OCI-LY7 (cell line): Measurements from ENCODE around the gene C1orf198. TPM values are rescaled to one million over a fixed set of nuclear protein-coding genes. Genes with fewer than 3 reads are reported as not detected.

ENCODE experiments used
- BruUV-seq: library from RNA; stranded (reverse); fragments of 400-500 nt; replicated peaks from 2 replicates; lab custom pipeline; 2021; lab: Mats Ljungman, UMichigan
- CTCF ChIA-PET: fragments of 300-600 bp; sonication (Branson Sonifier 250); formaldehyde crosslinking; loops from one replicate; lab custom pipeline; 2022; ENCODE audit warnings: antibody characterized with exemption; ENCODE audit not compliant: unreplicated experiment; lab: Charles Lee
- POLR2A ChIA-PET: fragments of 300-600 bp; sonication (Branson Sonifier 250); formaldehyde crosslinking; loops from one replicate; lab custom pipeline; 2022; ENCODE audit warnings: antibody characterized with exemption; lab: Charles Lee
- DNase-seq: peaks from one replicate; pipeline ENCODE4 v3.0.0-alpha.2; 2015; ENCODE audit warnings: low spot score
- H2AFZ ChIP-seq: fragments of 200-600 bp; sonication (generic), shearing (Covaris generic); 2 replicates; pipeline ENCODE4 v1.6.1; 2014; ENCODE audit warnings: mild to moderate bottlenecking, antibody characterized with exemption, low read length, moderate library complexity
- H3K27ac ChIP-seq: fragments of 200-600 bp; sonication (generic); 2 replicates; pipeline ENCODE4 v1.5.1; 2014; ENCODE audit warnings: mixed run types, low read depth, mild to moderate bottlenecking, moderate library complexity, low read length, inconsistent platforms; ENCODE audit not compliant: poor library complexity, severe bottlenecking
- H3K36me3 ChIP-seq: fragments of 200-600 bp; sonication (generic); 2 replicates; pipeline ENCODE4 v1.6.1; 2014; ENCODE audit warnings: mild to moderate bottlenecking, antibody characterized with exemption, low read length, moderate library complexity, mixed read lengths; ENCODE audit not compliant: insufficient read depth
- H3K4me1 ChIP-seq: fragments of 200-600 bp; sonication (generic); 2 replicates; pipeline ENCODE4 v1.5.1; 2014; ENCODE audit warnings: mild to moderate bottlenecking, low read length; ENCODE audit not compliant: insufficient read depth, poor library complexity, severe bottlenecking
- H3K4me2 ChIP-seq: fragments of 200-600 bp; sonication (generic); 2 replicates; pipeline ENCODE4 v1.6.1; 2014; ENCODE audit warnings: mild to moderate bottlenecking, low read length
- H3K4me3 ChIP-seq: fragments of 200-600 bp; sonication (generic); 2 replicates; pipeline ENCODE4 v1.5.1; 2014; ENCODE audit warnings: mild to moderate bottlenecking, low read depth, low read length; ENCODE audit not compliant: poor library complexity, severe bottlenecking
- H3K79me2 ChIP-seq: fragments of 200-600 bp; sonication (generic); 2 replicates; pipeline ENCODE4 v1.6.1; 2016; ENCODE audit warnings: low read depth, mild to moderate bottlenecking, low read length, moderate library complexity, mixed read lengths; ENCODE audit not compliant: insufficient read depth
- H3K9me2 ChIP-seq: fragments of 200-600 bp; sonication (generic); 2 replicates; pipeline ENCODE4 v1.6.1; 2016; ENCODE audit warnings: mild to moderate bottlenecking, low read length, mixed read lengths; ENCODE audit not compliant: insufficient read depth
- H3K9me3 ChIP-seq: fragments of 200-600 bp; sonication (generic); 2 replicates; pipeline ENCODE4 v1.6.1; 2014; ENCODE audit warnings: mild to moderate bottlenecking, mixed run types, low read length, mixed read lengths
- H4K20me1 ChIP-seq: fragments of 200-600 bp; sonication (generic); 2 replicates; pipeline ENCODE4 v1.6.1; 2014; ENCODE audit warnings: mild to moderate bottlenecking, antibody characterized with exemption, low read length, moderate library complexity, mixed read lengths; ENCODE audit not compliant: insufficient read depth
- CTCF ChIP-seq: fragments of 200-600 bp; sonication (generic); conservative IDR thresholded peaks from 2 replicates; pipeline ENCODE4 v1.5.1; 2014; ENCODE audit warnings: mild to moderate bottlenecking, antibody characterized with exemption, low read length, moderate library complexity, mixed read lengths
- EZH2phosphoT487 ChIP-seq: fragments of 200-600 bp; sonication (generic); IDR thresholded peaks from 2 replicates; pipeline ENCODE4 v1.6.1; 2018; ENCODE audit warnings: low read depth, borderline replicate concordance, mild to moderate bottlenecking, mixed run types, antibody characterized with exemption, low read length, moderate library complexity, mixed read lengths
- intact Hi-C: fragments of 100-400 bp; cut with micrococcal nuclease; formaldehyde crosslinking; loops from one replicate; pipeline ENCODE4 v1.10.0; 2022; ENCODE audit not compliant: unreplicated experiment
- total RNA-seq, 2 experiments: library from RNA; depleted of rRNA in 1 of 2; stranded (reverse); fragments of >200 nt in 1 of 2; shearing (Covaris generic) in 1 of 2; gene quantifications; 2 replicates each; pipeline ENCODE4 v1.2.3, GENCODE V29; 2014 to 2022

Gene C1orf198
- total RNA-seq, 2 experiments from 2014 or later, result 5.7 to 6.5 TPM

DNA sequence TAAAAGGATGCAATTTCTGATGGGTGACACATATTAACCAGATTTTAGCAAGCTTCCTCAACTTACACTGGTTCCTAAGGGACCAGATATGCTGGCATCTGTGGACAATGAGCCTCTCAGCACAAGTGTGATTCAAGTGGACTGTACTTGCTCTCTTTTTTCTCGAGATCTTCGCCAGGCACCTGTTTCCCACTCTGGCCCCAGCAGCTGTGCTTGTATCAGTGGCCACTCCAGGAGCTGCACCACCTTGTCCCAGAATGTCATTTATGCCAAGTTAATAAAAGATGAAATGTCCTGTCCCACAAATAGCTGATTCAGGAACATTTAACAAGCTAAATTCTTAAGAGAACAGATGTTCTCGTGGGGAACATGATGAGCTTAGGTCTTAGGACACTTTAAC lies 14.6 kb downstream of the C1orf198 start:
- H3K36me3 ChIP-seq, result no peaks in the 10 kb centered on the region
- no peaks in the 10 kb centered on the region for H3K9me3 ChIP-seq
- BruUV-seq, result no TSS peak
- ChIA-PET POLR2A (interaction anchor here (0.9 kb wide), 1 partner anchor 90 kb away, joined by 3 read pairs; no protein-coding TSS in a partner anchor), CTCF (no interaction called here)
- TF ChIP-seq EZH2phosphoT487, result no peak
- TF ChIP-seq CTCF, result no peak
- H3K4me3 ChIP-seq, result no peak overlapping the region
- no peak overlapping the region for H3K27ac ChIP-seq
- H3K4me2 ChIP-seq, result no peak overlapping the region
- H2AFZ ChIP-seq, result no peak overlapping the region
- no peaks in the 10 kb centered on the region for H3K79me2 ChIP-seq
- no peak for DNase-seq
- no peaks in the 10 kb centered on the region for H3K4me1 ChIP-seq
- intact Hi-C loops, result no loop called here
- no peaks in the 10 kb centered on the region for H4K20me1 ChIP-seq
- no peaks in the 10 kb centered on the region for H3K9me2 ChIP-seq

DNA sequence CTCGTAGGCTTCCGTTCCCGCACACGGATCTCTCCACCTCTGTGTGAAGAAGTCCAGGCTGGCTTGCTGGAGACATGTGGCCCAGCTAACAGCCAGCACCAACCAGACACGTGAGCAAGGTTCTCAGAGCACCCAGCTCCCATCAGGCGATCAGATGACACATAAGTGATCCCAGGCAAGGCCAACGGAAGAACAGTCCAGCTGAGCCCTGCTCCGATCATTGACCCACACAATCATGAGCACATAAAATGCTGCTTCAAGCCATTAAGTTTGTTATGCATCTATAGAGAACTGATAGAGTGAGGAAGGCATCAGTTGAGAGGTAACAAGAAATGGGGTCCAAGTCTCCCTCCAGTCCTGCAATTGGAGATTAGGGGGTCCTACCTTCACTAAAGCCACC lies 15.4 kb downstream of the C1orf198 start:
- H3K79me2 ChIP-seq, result no peaks in the 10 kb centered on the region
- H3K27ac ChIP-seq, result no peak overlapping the region
- no peak overlapping the region for H2AFZ ChIP-seq
- H3K9me2 ChIP-seq, result no peaks in the 10 kb centered on the region
- ChIA-PET POLR2A (interaction anchor here (0.9 to 1.1 kb wide), 3 partner anchors 11 to 89 kb away, joined by 3 to 4 read pairs (median 3); no protein-coding TSS in a partner anchor), CTCF (no interaction called here)
- no TSS peak for BruUV-seq
- no peak overlapping the region for H3K4me2 ChIP-seq
- H3K36me3 ChIP-seq, result no peaks in the 10 kb centered on the region
- no peak for DNase-seq
- H3K9me3 ChIP-seq, result no peaks in the 10 kb centered on the region
- H4K20me1 ChIP-seq, result no peaks in the 10 kb centered on the region
- intact Hi-C loops, result no loop called here
- TF ChIP-seq EZH2phosphoT487, result no peak
- TF ChIP-seq CTCF, result no peak
- H3K4me1 ChIP-seq, result no peaks in the 10 kb centered on the region
- no peak overlapping the region for H3K4me3 ChIP-seq

DNA sequence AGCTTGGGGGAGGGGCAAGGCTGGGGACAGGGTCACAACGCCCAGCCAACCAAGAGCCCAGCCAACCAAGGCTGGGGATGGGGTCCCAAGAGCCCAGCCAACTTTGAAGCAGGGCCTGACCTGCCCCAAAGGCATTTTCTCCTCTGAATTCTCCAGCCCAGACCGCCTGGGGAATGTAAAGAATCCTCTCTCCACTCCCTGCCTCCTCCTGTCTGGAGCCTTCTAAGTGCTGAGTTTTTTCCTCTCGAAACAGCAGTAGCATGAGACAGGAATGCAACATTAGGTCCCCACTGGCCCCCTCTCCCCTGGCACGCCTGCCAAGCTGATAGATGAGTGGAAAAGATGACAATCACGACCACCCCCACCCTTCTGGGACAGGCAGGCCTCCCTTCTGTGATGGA lies 17.0 kb downstream of the C1orf198 start:
- TF ChIP-seq CTCF (no peak), EZH2phosphoT487 (no peak)

More for the DNA sequence above, 17.0 kb downstream of the C1orf198 start:
- no peak for DNase-seq
- no peak overlapping the region for H3K27ac ChIP-seq
- H3K4me2 ChIP-seq, result no peak overlapping the region
- no peaks in the 10 kb centered on the region for H4K20me1 ChIP-seq
- CTCF ChIA-PET, result no interaction called here
- no peaks in the 10 kb centered on the region for H3K36me3 ChIP-seq
- no peak overlapping the region for H3K4me3 ChIP-seq
- no peak overlapping the region for H2AFZ ChIP-seq
- intact Hi-C loops, result no loop called here
- H3K4me1 ChIP-seq, result no peaks in the 10 kb centered on the region
- no peaks in the 10 kb centered on the region for H3K9me2 ChIP-seq
- no peaks in the 10 kb centered on the region for H3K9me3 ChIP-seq
- BruUV-seq, result no TSS peak
- POLR2A ChIA-PET, result interaction anchor here (0.9 kb wide), 1 partner anchor 15 kb away, joined by 3 read pairs; no protein-coding TSS in a partner anchor
- no peaks in the 10 kb centered on the region for H3K79me2 ChIP-seq
